Lung (tissue), 12 donors: ENCODE results near the gene FBXL19. TPM values are rescaled to one million over a fixed set of nuclear protein-coding genes. Genes with fewer than 3 reads are reported as not detected.

Source experiments
- ATAC-seq: fragments of 200-7000 bp; cut with Tn5 transposase; one replicate; pipeline ENCODE4 v1.9.1; 2020; ENCODE audit warnings: moderate number of reproducible peaks; ENCODE audit not compliant: insufficient read depth, low FRiP score
- DNase-seq, 3 donors: peaks; one replicate each; pipeline ENCODE4 v3.0.0-alpha.2; 2013 to 2017
- H3K27ac ChIP-seq, 2 donors: one replicate each; pipeline ENCODE4 v1.5.1; 2013; ENCODE audit warnings: mild to moderate bottlenecking in 2 of 2, moderate library complexity in 2 of 2, control low read depth in 1 of 2, inconsistent platforms in 1 of 2, low read depth in 1 of 2, low read length in 1 of 2
- H3K27me3 ChIP-seq, 3 donors: one replicate each; pipeline ENCODE4 v1.5.1; 2013; ENCODE audit warnings: low read length in 2 of 3; ENCODE audit not compliant: control insufficient read depth in 3 of 3, insufficient read depth in 3 of 3
- H3K36me3 ChIP-seq, 4 donors: one replicate each; pipeline ENCODE4 v1.5.1; 2013; ENCODE audit warnings: low read length in 4 of 4, mild to moderate bottlenecking in 1 of 4, moderate library complexity in 1 of 4; ENCODE audit not compliant: control insufficient read depth in 4 of 4, insufficient read depth in 4 of 4
- H3K4me1 ChIP-seq, 5 donors: one replicate each; pipeline ENCODE4 v1.5.1; 2013; ENCODE audit warnings: low read length in 5 of 5, mild to moderate bottlenecking in 2 of 5, moderate library complexity in 1 of 5; ENCODE audit not compliant: control insufficient read depth in 5 of 5, insufficient read depth in 5 of 5
- H3K4me3 ChIP-seq: one replicate; pipeline ENCODE4 v1.5.1; 2013; ENCODE audit warnings: mild to moderate bottlenecking, control low read depth, moderate library complexity
- H3K9ac ChIP-seq, 2 donors: one replicate each; pipeline ENCODE4 v1.5.1; 2013; ENCODE audit warnings: low read length in 2 of 2, control low read depth in 1 of 2; ENCODE audit not compliant: insufficient read depth in 1 of 2
- H3K9me3 ChIP-seq, 4 donors: one replicate each; pipeline ENCODE4 v1.5.1; 2013; ENCODE audit warnings: low read length in 3 of 4, mild to moderate bottlenecking in 1 of 4, moderate library complexity in 1 of 4; ENCODE audit not compliant: control insufficient read depth in 4 of 4, insufficient read depth in 3 of 4
- CTCF ChIP-seq: IDR thresholded peaks from 2 replicates; pipeline ENCODE4 v1.5.1; 2012; ENCODE audit warnings: mild to moderate bottlenecking; ENCODE audit errors: control extremely low read depth, extremely low read depth
- WGBS, 2 donors: extraction: QIAGEN DNeasy Blood & Tissue Kit; methylation state at CpG; one replicate each; pipeline ENCODE4 v1.1.7; 2013; 5-methylcytosine and 5-hydroxymethylcytosine counted together
- polyA plus RNA-seq, 2 donors: library from polyadenylated mRNA; stranded (reverse); fragments of 200-250 nt; gene quantifications; one replicate each; pipeline ENCODE4 v1.2.1, GENCODE V29; 2013
- total RNA-seq, 2 donors: library from RNA; depleted of rRNA in 1 of 2; stranded (reverse); fragments of >200 nt in 1 of 2; gene quantifications; one replicate each; pipeline ENCODE4 v1.2.1, GENCODE V29; 2014 to 2021
- donor health status: control.
- donor health status: control.
- donor health status: Bipolar disorder and iron deficiency.
- donor health status: healthy.
- donor health status: DM: yes; HTN: yes; CAD: no.

FBXL19 gene
- total and polyA plus RNA-seq, 4 donors: 10.3 to 17.3 (median 13.2) TPM

GRCh38 chr16:30920891-30921290, 2.5 kb upstream of the FBXL19 start:
- 52 to 73% methylated on average over 2 of the region's 2 CpGs for WGBS, 2 donors
- H3K4me1 ChIP-seq: peaks cover 0 to 8% (median 0%) of the 10 kb centered on the region in 5 donors
- H3K9ac ChIP-seq: no peak overlapping the region
- ATAC-seq (no peak), DNase-seq (no peak)
- peaks cover 0 to 3% (median 0%) of the 10 kb centered on the region in 4 donors for H3K36me3 ChIP-seq
- no peak overlapping the region for H3K27ac ChIP-seq
- H3K9me3 ChIP-seq: no peaks in the 10 kb centered on the region
- no peak overlapping the region for H3K4me3 ChIP-seq
- TF ChIP-seq CTCF: no peak
- H3K27me3 ChIP-seq: no peaks in the 10 kb centered on the region

GRCh38 chr16:30921459-30921747, 2.0 kb upstream of the FBXL19 start:
- 29% methylated on average over 6 of the region's 6 CpGs for WGBS, 2 donors
- Histone ChIP-seq H3K4me1 (peaks cover 0 to 8% (median 0%) of the 10 kb centered on the region in 5 donors), H3K27ac (peak overlapping the region in 1 of 2 donors; percentile 84), H3K36me3 (peaks cover 0 to 3% (median 0%) of the 10 kb centered on the region in 4 donors), H3K9ac (peak overlapping the region in 1 of 2 donors; percentile 81), H3K9me3 (no peaks in the 10 kb centered on the region), H3K27me3 (no peaks in the 10 kb centered on the region), H3K4me3 (no peak overlapping the region)
- TF ChIP-seq CTCF: no peak
- no peak for DNase-seq
- no peak for ATAC-seq

- DNase-seq (peak; percentile 97 to 98 (median 97)), ATAC-seq (peak; percentile 30)
- peak overlapping the region; percentile 69 to 84 for H3K27ac ChIP-seq
- peaks cover 0 to 8% (median 1%) of the 10 kb centered on the region in 4 donors for H3K36me3 ChIP-seq
- no peaks in the 10 kb centered on the region for H3K9me3 ChIP-seq
- peak overlapping the region in 1 of 2 donors; percentile 81 for H3K9ac ChIP-seq
- peaks cover 0 to 8% (median 0%) of the 10 kb centered on the region in 5 donors for H3K4me1 ChIP-seq
- H3K27me3 ChIP-seq: no peaks in the 10 kb centered on the region
- WGBS, 2 donors: 0 to 1% methylated on average over 37 of the region's 37 CpGs
- TF ChIP-seq CTCF: peak; percentile 80
- peak overlapping the region; percentile 40 for H3K4me3 ChIP-seq
Observed at GRCh38 chr16:30921748-30922419, 1.5 kb upstream of the FBXL19 start.
